ENCODE results near the gene PGBD4.
"Not testable (repeated sequence)": the region's sequence is repeated elsewhere in the genome, so short reads cannot be mapped to it uniquely, and the experiment has no call there.

The PGBD4 gene

GRCh38 chr15:34114739-34115138 is 12.9 kb downstream of the PGBD4 start:
- no peak for DNase-seq

DNA sequence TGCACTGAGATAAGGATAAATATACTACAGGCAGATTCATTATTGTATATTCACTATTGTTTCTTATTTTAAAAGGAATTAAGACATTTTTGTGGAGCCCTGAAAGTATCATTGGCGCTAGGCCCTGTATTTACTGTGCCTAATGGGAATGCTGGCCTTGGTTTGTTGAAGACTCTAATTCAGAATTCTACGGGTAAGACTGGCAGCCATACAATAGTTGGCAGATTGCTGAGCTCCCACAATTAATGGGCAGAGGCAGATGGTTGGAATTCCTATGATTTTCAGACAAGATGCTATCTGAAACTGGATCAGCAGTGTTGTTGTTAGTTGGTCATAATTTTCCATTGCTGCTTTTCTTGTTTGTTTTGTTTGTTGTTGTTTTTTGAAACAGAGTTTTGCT is 14.7 kb downstream of the PGBD4 start:
- DNase-seq, result no peak

- no peak for DNase-seq
These were observed 17.4 kb downstream of the PGBD4 start for GRCh38 chr15:34119291-34119690.

DNA sequence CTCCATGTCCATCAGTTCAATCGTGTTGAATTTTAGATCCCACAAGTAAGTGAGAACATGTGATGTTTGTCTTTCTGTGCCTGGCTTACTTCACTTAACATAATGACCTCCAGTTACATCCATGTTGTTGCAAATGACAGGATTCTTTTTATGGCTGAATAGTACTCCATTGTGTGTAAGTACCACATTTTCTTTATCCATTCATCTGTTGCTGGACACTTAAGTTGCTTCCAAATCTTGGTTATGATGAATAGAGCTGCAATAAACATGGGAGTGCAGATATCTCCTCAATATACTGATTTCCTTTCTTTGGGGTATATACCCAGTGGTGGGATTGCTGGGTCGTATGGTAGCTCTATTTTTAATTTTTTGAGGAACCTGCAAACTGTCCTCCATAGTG is 18.5 kb downstream of the PGBD4 start:
- DNase-seq, result not testable (repeated sequence)

- not testable (repeated sequence) for DNase-seq
These were observed 19.9 kb downstream of the PGBD4 start for GRCh38 chr15:34121786-34122185.

GRCh38 chr15:34122771-34123183 is 20.9 kb downstream of the PGBD4 start:
- DNase-seq, result no peak

DNA sequence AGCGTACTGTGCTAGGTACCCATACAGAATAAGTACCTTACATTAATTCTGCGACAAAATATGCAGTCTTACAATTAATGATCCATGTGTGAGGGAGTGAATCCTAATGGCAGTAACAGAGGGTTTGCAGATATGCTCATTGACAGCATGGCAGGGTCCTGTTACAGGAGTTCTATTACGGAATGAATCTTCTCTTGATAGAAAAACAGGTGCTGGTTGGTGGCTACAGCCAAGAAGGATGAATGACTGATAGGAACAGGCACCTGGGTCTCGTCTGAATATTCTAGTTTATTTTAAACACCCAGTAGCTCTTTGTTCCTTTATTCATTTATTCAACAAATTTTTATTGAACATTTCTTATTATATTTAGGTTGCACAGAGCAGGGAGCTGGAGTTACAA is 22.8 kb downstream of the PGBD4 start:
- DNase-seq, result no peak

- DNase-seq, result no peak
These were observed 24.1 kb downstream of the PGBD4 start for GRCh38 chr15:34125945-34126344.

DNA sequence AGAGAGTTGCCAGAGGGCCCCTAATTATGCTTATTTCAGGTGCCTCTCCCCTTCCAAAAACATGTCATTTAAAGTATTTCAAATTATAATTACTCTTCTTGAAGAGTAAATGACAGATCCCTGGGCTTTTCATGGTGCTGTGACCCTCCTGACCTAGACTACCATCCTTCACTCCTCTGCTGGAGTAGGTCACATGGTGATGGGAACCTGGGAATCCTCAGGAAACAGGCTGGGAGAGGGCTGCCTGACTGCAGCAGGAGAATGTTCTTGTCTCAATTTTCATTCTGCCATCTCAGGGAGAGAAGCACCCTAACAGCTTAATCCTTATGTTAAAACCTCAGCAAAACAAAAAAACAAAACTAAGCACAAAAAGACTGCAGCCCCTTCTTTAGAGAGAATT is 24.6 kb downstream of the PGBD4 start:
- DNase-seq, result no peak

- no peak for DNase-seq
These were observed 27.0 kb downstream of the PGBD4 start for GRCh38 chr15:34128898-34129297.

DNA sequence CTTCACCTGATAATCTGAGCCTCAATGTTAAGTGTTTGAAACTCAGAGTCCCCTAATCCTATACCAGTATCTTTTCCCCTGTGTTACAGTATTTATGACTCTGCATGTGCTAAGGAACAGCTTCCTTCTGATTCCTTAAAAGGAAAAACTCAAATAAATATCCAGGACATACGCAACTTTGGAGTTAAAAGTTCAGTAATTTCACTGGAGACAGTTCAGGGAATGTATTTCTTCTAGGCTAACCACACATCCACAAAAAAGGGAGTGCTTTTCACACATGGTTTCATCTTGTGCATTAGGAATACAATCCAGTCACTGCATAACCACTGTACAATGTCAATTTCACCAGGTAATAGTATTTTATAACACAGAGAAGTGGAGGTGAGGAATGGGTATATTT is 31.0 kb downstream of the PGBD4 start:
- DNase-seq, result no peak

GRCh38 chr15:34133511-34133910 is 31.6 kb downstream of the PGBD4 start:
- DNase-seq, result no peak

GRCh38 chr15:34147371-34148140 is 45.7 kb downstream of the PGBD4 start:
- no peak for DNase-seq

DNA sequence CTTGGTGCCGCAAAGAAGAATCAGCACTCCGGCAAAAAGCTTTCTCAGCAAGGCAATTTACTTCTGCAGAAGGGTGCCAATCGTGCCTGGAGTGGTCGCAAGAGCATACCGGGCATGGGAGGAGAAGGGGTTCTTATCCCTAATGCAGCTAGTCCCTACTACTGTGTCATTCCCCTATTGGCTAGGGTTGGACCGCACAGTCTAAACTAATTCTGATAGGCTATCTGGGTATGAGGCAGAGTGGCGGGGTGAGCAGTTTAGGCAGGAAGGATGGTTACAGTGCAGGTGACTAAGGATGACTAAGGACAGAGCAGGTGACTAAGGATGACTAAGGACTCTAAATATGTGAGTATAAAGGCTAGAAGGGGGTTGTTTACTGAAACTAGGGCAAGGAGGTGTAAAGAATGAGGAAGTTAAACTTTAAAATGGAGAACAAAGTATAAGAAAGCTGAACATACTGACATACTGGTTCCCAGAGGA is 52.9 kb downstream of the PGBD4 start:
- DNase-seq, result no peak

GRCh38 chr15:34155859-34156258 is 54.0 kb downstream of the PGBD4 start:
- DNase-seq, result no peak
